Measurements from ENCODE around the gene KRTAP9-7. TPM values are rescaled to one million over a fixed set of nuclear protein-coding genes. Genes with fewer than 3 reads are reported as not detected.
"Not testable (repeated sequence)": the region's sequence is repeated elsewhere in the genome, so short reads cannot be mapped to it uniquely, and the experiment has no call there.

KRTAP9-7 gene
- total and polyA plus RNA-seq, 12 donors: not detected

- not testable (repeated sequence) for H3K36me3 ChIP-seq, H3K4me3 ChIP-seq, H3K27ac ChIP-seq, DNase-seq, H3K4me1 ChIP-seq, ATAC-seq, H3K9me3 ChIP-seq
- intact Hi-C loops (cut with DNase I): loop anchor here in 1 of 10 donors (10.0 kb wide), 1 partner anchor 63 kb away; the partner anchor contains the start of gene KRTAP4-2
- H3K27me3 ChIP-seq: peaks cover 0 to 30% (median 11%) of the 10 kb centered on the region in 7 donors
- 24 to 36% methylated on average over 3 of the region's 3 CpGs for WGBS, 2 donors
Measured at GRCh38 chr17:41237949-41238437, 37.5 kb upstream of the KRTAP9-7 start, which contains the start of gene KRTAP9-8. KRTAP9-8 (plus strand) TSS chr17:41237999; CDS start chr17:41238052, 53 bp downstream.

GRCh38 chr17:41246995-41247787, 28.3 kb upstream of the KRTAP9-7 start:
- H3K4me1 ChIP-seq; DNase-seq; intact Hi-C loops (cut with DNase I); ATAC-seq; H3K36me3 ChIP-seq; H3K4me3 ChIP-seq; H3K9me3 ChIP-seq; H3K27ac ChIP-seq: not testable (repeated sequence)
- WGBS, 2 donors: 46 to 70% methylated on average over 2 of the region's 2 CpGs
- peaks cover 0 to 25% (median 7%) of the 10 kb centered on the region in 7 donors for H3K27me3 ChIP-seq

- H3K9me3 ChIP-seq; H3K4me3 ChIP-seq; ATAC-seq; H3K36me3 ChIP-seq; DNase-seq; H3K27ac ChIP-seq; H3K4me1 ChIP-seq; intact Hi-C loops (cut with DNase I): not testable (repeated sequence)
- peaks cover 0 to 33% (median 14%) of the 10 kb centered on the region in 7 donors for H3K27me3 ChIP-seq
- WGBS, 2 donors: 51 to 54% methylated on average over 2 of the region's 2 CpGs
Measured at GRCh38 chr17:41249637-41250240, 25.8 kb upstream of the KRTAP9-7 start, which contains the start of gene KRTAP9-4. KRTAP9-4 (plus strand) TSS chr17:41249687; CDS start chr17:41249721, 34 bp downstream.

GRCh38 chr17:41251261-41251660, 24.2 kb upstream of the KRTAP9-7 start:
- DNase-seq (no peak), ATAC-seq (no peak)
- Histone ChIP-seq H3K4me3 (no peak overlapping the region), H3K27me3 (peaks cover 0 to 40% (median 19%) of the 10 kb centered on the region in 7 donors), H3K27ac (no peak overlapping the region), H3K36me3 (no peaks in the 10 kb centered on the region), H3K9me3 (no peaks in the 10 kb centered on the region), H3K4me1 (no peaks in the 10 kb centered on the region)
- WGBS, 2 donors: 84 to 91% methylated on average over 1 of the region's 1 CpG
- intact Hi-C loops (cut with DNase I): no loop called here
- no peak for TF ChIP-seq CTCF (IDR thresholded peaks at IDR 0.05)

- Histone ChIP-seq H3K9me3 (no peaks in the 10 kb centered on the region), H3K27ac (no peak overlapping the region), H3K36me3 (no peaks in the 10 kb centered on the region), H3K4me1 (no peaks in the 10 kb centered on the region), H3K4me3 (no peak overlapping the region), H3K27me3 (peaks cover 0 to 58% (median 41%) of the 10 kb centered on the region in 7 donors)
- DNase-seq: no peak
- intact Hi-C loops (cut with DNase I): no loop called here
- no peak for TF ChIP-seq CTCF (IDR thresholded peaks at IDR 0.05)
- no peak for ATAC-seq
- WGBS, 2 donors: 0 to 59% methylated on average over 1 of the region's 1 CpG
Measured at GRCh38 chr17:41254861-41255260, 20.6 kb upstream of the KRTAP9-7 start.

GRCh38 chr17:41255381-41256290, 19.9 kb upstream of the KRTAP9-7 start, which contains the start of gene KRTAP9-9:
KRTAP9-9 (plus strand) TSS chr17:41255384.
- H3K27me3 ChIP-seq: peaks cover 0 to 60% (median 41%) of the 10 kb centered on the region in 7 donors
- DNase-seq; H3K27ac ChIP-seq; H3K36me3 ChIP-seq; H3K9me3 ChIP-seq; H3K4me3 ChIP-seq; intact Hi-C loops (cut with DNase I); H3K4me1 ChIP-seq; ATAC-seq: not testable (repeated sequence)
- WGBS, 2 donors: 69 to 73% methylated on average over 5 of the region's 5 CpGs
